Psoas muscle (tissue), 8 donors: ENCODE data around the gene ILF2. TPM values are rescaled to one million over a fixed set of nuclear protein-coding genes. Genes with fewer than 3 reads are reported as not detected.

Experiments used
- ATAC-seq, 4 donors: fragments of 200-7000 bp; cut with Tn5 transposase; one replicate each; pipeline ENCODE4 v1.9.1; 2020; ENCODE audit warnings: moderate library complexity in 3 of 4, mild to moderate bottlenecking in 2 of 4
- DNase-seq, 2 donors: peaks; one replicate each; pipeline ENCODE4 v3.0.0-alpha.2; 2020
- H3K27ac ChIP-seq: fragments of 200-600 bp; one replicate; pipeline ENCODE4 v1.8.0; 2022
- H3K27me3 ChIP-seq, 3 donors: fragments of 200-600 bp in 1 of 3; one replicate each; pipeline versions ENCODE4 v1.6.1 to v1.8.0; 2013 to 2022; ENCODE audit warnings: low read length in 2 of 3, mild to moderate bottlenecking in 2 of 3, moderate library complexity in 1 of 3; ENCODE audit not compliant: insufficient read depth in 3 of 3
- H3K36me3 ChIP-seq, 2 donors: fragments of 200-600 bp in 1 of 2; one replicate each; pipeline versions ENCODE4 v1.6.1 to v1.8.0; 2013 to 2022; ENCODE audit warnings: low read depth in 1 of 2, mild to moderate bottlenecking in 1 of 2, moderate library complexity in 1 of 2; ENCODE audit not compliant: insufficient read depth in 1 of 2
- H3K4me1 ChIP-seq: fragments of 200-600 bp; one replicate; pipeline ENCODE4 v1.8.0; 2022
- H3K4me3 ChIP-seq: fragments of 200-600 bp; one replicate; pipeline ENCODE4 v1.8.0; 2022; ENCODE audit warnings: mild to moderate bottlenecking
- H3K9me3 ChIP-seq: fragments of 200-600 bp; one replicate; pipeline ENCODE4 v1.8.0; 2022
- WGBS, 3 donors: extraction: QIAGEN DNeasy Blood & Tissue Kit; methylation state at CpG; one replicate each; pipeline versions ENCODE4 v1.1.6 to v1.1.7; 2013; 5-methylcytosine and 5-hydroxymethylcytosine counted together
- intact Hi-C, 2 donors: fragments of 100-400 bp; cut with DNase I; formaldehyde crosslinking; loops; one replicate each; pipeline versions ENCODE4 v1.11.0 to v1.14.2; 2022
- polyA plus RNA-seq, 3 donors: library from polyadenylated mRNA; stranded (reverse); fragments of 200-250 nt; gene quantifications; one replicate each; pipeline ENCODE4 v1.2.3, GENCODE V29; 2013
- total RNA-seq, 4 donors: library from RNA; stranded (reverse); fragmentation: NEBNext Ultra II Directional in 2 of 4; extraction: Animal tissue kit (Norgen Biotek cat#: 25700) in 2 of 4; gene quantifications; one replicate each; pipeline versions ENCODE4 v1.2.1 to v1.2.4, GENCODE V29; 2021 to 2023
- TF ChIP-seq, protein P1 (sequence below): fragments of 200-600 bp; IDR thresholded peaks from one replicate; pipeline ENCODE4 v1.8.0; 2022; ENCODE audit warnings: antibody characterized with exemption
- donor health status: healthy with polysubstance abuse.
- donor health status: DM: no; HTN: no; CAD: no; lungs with moderate emphysema.
- donor health status: Bipolar disorder and iron deficiency.
- donor health status: healthy.
- donor health status: DM: yes; HTN: yes; CAD: no.
- donor health status: DM: no; HTN: no; CAD: no.
- donor health status: DM: no; HTN: no; CAD: no.
- donor health status: DM: yes; HTN: yes; CAD: no.

Gene ILF2
- total and polyA plus RNA-seq, 7 donors, result 71.7 to 158 (median 99.2) TPM

GRCh38 chr1:153682730-153683129 is 11.9 kb upstream of the ILF2 start:
- H3K36me3 ChIP-seq, result peaks cover 0 to 7% of the 10 kb centered on the region in 2 donors
- TF ChIP-seq, protein P1, sequence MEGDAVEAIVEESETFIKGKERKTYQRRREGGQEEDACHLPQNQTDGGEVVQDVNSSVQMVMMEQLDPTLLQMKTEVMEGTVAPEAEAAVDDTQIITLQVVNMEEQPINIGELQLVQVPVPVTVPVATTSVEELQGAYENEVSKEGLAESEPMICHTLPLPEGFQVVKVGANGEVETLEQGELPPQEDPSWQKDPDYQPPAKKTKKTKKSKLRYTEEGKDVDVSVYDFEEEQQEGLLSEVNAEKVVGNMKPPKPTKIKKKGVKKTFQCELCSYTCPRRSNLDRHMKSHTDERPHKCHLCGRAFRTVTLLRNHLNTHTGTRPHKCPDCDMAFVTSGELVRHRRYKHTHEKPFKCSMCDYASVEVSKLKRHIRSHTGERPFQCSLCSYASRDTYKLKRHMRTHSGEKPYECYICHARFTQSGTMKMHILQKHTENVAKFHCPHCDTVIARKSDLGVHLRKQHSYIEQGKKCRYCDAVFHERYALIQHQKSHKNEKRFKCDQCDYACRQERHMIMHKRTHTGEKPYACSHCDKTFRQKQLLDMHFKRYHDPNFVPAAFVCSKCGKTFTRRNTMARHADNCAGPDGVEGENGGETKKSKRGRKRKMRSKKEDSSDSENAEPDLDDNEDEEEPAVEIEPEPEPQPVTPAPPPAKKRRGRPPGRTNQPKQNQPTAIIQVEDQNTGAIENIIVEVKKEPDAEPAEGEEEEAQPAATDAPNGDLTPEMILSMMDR, result no peak
- no peak overlapping the region for H3K4me3 ChIP-seq
- intact Hi-C loops, result loop anchor here in 1 of 2 donors (5.0 kb wide), 1 partner anchor 35 kb away; no protein-coding TSS in a partner anchor
- no peak overlapping the region for H3K27ac ChIP-seq
- H3K9me3 ChIP-seq, result no peaks in the 10 kb centered on the region
- DNase-seq (no peak), ATAC-seq (no peak)
- peaks cover 0 to 30% (median 9%) of the 10 kb centered on the region in 3 donors for H3K27me3 ChIP-seq
- 80 to 89% (median 80%) methylated on average over 7 of the region's 7 CpGs for WGBS, 3 donors
- no peaks in the 10 kb centered on the region for H3K4me1 ChIP-seq

- Histone ChIP-seq H3K4me1 (no peaks in the 10 kb centered on the region), H3K36me3 (peaks cover 0 to 7% of the 10 kb centered on the region in 2 donors), H3K4me3 (peak overlapping the region; percentile 70), H3K27me3 (peaks cover 0 to 30% (median 9%) of the 10 kb centered on the region in 3 donors), H3K9me3 (no peaks in the 10 kb centered on the region), H3K27ac (no peak overlapping the region)
- 27 to 35% (median 33%) methylated on average over 10 of the region's 10 CpGs for WGBS, 3 donors
- TF ChIP-seq, protein P1, result no peak
- DNase-seq (no peak), ATAC-seq (no peak)
- intact Hi-C loops, result loop anchor here in 1 of 2 donors (5.0 kb wide), 1 partner anchor 37 kb away; no protein-coding TSS in a partner anchor
These were observed 9.3 kb upstream of the ILF2 start for GRCh38 chr1:153680120-153680403.

- TF ChIP-seq, protein P1, result peak; percentile 14
- intact Hi-C loops, result loop anchor here (2.0 to 10.0 kb wide), 4 partner anchors 38 to 305 kb away; partner anchors contain the start of genes DENND4B (in 1 of the 2) and RAB13 (in 1 of the 2)
- Histone ChIP-seq H3K9me3 (no peaks in the 10 kb centered on the region), H3K36me3 (peaks cover 0 to 7% of the 10 kb centered on the region in 2 donors), H3K27ac (peak overlapping the region; percentile 46), H3K4me1 (no peaks in the 10 kb centered on the region), H3K4me3 (peak overlapping the region; percentile 70), H3K27me3 (peaks cover 0 to 30% (median 9%) of the 10 kb centered on the region in 3 donors)
- DNase-seq (peak in 1 of 2 donors; percentile 62), ATAC-seq (peak; percentile 38 to 59 (median 44))
- WGBS, 3 donors, result 3 to 4% (median 3%) methylated on average over 49 to 73 of the region's 73 CpGs
These were observed 8.7 kb upstream of the ILF2 start for GRCh38 chr1:153679337-153680119.

- Histone ChIP-seq H3K27me3 (peaks cover 0 to 30% (median 9%) of the 10 kb centered on the region in 3 donors), H3K9me3 (no peaks in the 10 kb centered on the region), H3K36me3 (peaks cover 0 to 7% of the 10 kb centered on the region in 2 donors), H3K4me3 (peak within 1 kb of the TSS; percentile 70), H3K4me1 (no peaks in the 10 kb centered on the region), H3K27ac (peak within 1 kb of the TSS; percentile 46)
- WGBS, 3 donors, result 0 to 1% (median 0%) methylated on average over 68 to 78 of the region's 78 CpGs
- ATAC-seq (peak; percentile 52 to 75 (median 64)), DNase-seq (peak; percentile 79 to 83)
- intact Hi-C loops, result loop anchor here (1.0 to 10.0 kb wide), 4 partner anchors 70 to 306 kb away; partner anchors contain the start of genes DENND4B (in 1 of the 2) and RAB13 (in 1 of the 2)
- TF ChIP-seq, protein P1, result no peak
These were observed 7.9 kb upstream of the ILF2 start, which contains the start of gene NPR1 for GRCh38 chr1:153678519-153679336. Gene NPR1 (plus strand): TSS chr1:153678688. CDS start chr1:153679109, 421 bp downstream.
